Upper lobe of left lung (tissue), 6 donors: ENCODE results near the gene FNDC3A. TPM values are rescaled to one million over a fixed set of nuclear protein-coding genes. Genes with fewer than 3 reads are reported as not detected.
"Not testable (repeated sequence)": the region's sequence is repeated elsewhere in the genome, so short reads cannot be mapped to it uniquely, and the experiment has no call there.

ENCODE experiments used
- ATAC-seq, 2 donors: fragments of 200-7000 bp; cut with Tn5 transposase; one replicate each; pipeline ENCODE4 v1.9.1; 2022; ENCODE audit warnings: mild to moderate bottlenecking in 2 of 2, moderate library complexity in 2 of 2; ENCODE audit not compliant: low FRiP score in 2 of 2
- DNase-seq, 2 donors: peaks; one replicate each; pipeline ENCODE4 v3.0.0-alpha.2; 2019 to 2020
- H3K27ac ChIP-seq, 4 donors: fragments of 200-600 bp; sonication (generic); one replicate each; pipeline ENCODE4 v1.5.1; 2016 to 2019
- H3K27me3 ChIP-seq, 4 donors: fragments of 200-600 bp; sonication (generic); one replicate each; pipeline ENCODE4 v1.5.1; 2017 to 2019
- H3K36me3 ChIP-seq, 4 donors: fragments of 200-600 bp; sonication (generic); one replicate each; pipeline ENCODE4 v1.5.1; 2016 to 2019
- H3K4me1 ChIP-seq, 4 donors: fragments of 200-600 bp; sonication (generic); one replicate each; pipeline ENCODE4 v1.5.1; 2018 to 2019
- H3K4me3 ChIP-seq, 4 donors: fragments of 200-600 bp; sonication (generic); one replicate each; pipeline ENCODE4 v1.5.1; 2017 to 2019; ENCODE audit warnings: mild to moderate bottlenecking in 2 of 4, moderate library complexity in 1 of 4
- H3K9me3 ChIP-seq, 4 donors: fragments of 200-600 bp; sonication (generic); one replicate each; pipeline ENCODE4 v1.5.1; 2018 to 2019
- CTCF ChIP-seq, 6 experiments: fragments of 450-650 bp in 4 of 6; fragments of 200-600 bp in 2 of 6; sonication (generic) in 2 of 6; IDR thresholded peaks; one replicate each; pipeline ENCODE4 v1.5.1; 2016 to 2019; ENCODE audit warnings: antibody characterized with exemption in 6 of 6
- EP300 ChIP-seq, 4 donors: sonication (generic); formaldehyde crosslinking; IDR thresholded peaks; one replicate each; pipeline ENCODE4 v1.5.1; 2017; ENCODE audit warnings: antibody characterized with exemption in 4 of 4, control low read depth in 2 of 4
- POLR2A ChIP-seq, 4 donors: fragments of 450-650 bp; IDR thresholded peaks; one replicate each; pipeline ENCODE4 v1.5.1; 2016 to 2017; ENCODE audit warnings: antibody characterized with exemption in 4 of 4, mild to moderate bottlenecking in 2 of 4
- POLR2AphosphoS5 ChIP-seq, 2 donors: sonication (generic); formaldehyde crosslinking; IDR thresholded peaks; one replicate each; pipeline ENCODE4 v1.5.1; 2017; ENCODE audit warnings: antibody characterized with exemption in 2 of 2
- WGBS, 2 donors: methylation state at CpG; one replicate each; pipeline ENCODE4 v1.1.5; 2017 to 2018; 5-methylcytosine and 5-hydroxymethylcytosine counted together
- total RNA-seq, 6 donors: library from RNA; depleted of rRNA in 4 of 6; stranded (reverse); fragments of >200 nt in 4 of 6; gene quantifications; one replicate each; pipeline versions ENCODE4 v1.1.0 to v1.2.1, GENCODE V29; 2016 to 2021
- donor health status: DM: no; HTN: no; CAD: no; lungs with moderate emphysema.
- donor health status: DM: no; HTN: yes; CAD: no; lungs with severe emphysema.

FNDC3A gene
- total RNA-seq, 6 donors from 2014 or later, result 22.9 to 62.3 (median 44.6) TPM

GRCh38 chr13:49062297-49062896, 86.7 kb downstream of the FNDC3A start:
- 44 to 45% methylated on average over 3 of the region's 3 CpGs for WGBS, 2 donors
- no peak for DNase-seq
- H3K9me3 ChIP-seq, result no peaks in the 10 kb centered on the region
- H3K4me3 ChIP-seq, result no peak overlapping the region
- H3K36me3 ChIP-seq, result no peaks in the 10 kb centered on the region
- peaks cover 0 to 8% (median 4%) of the 10 kb centered on the region in 4 donors for H3K4me1 ChIP-seq
- H3K27ac ChIP-seq, result no peak overlapping the region
- ATAC-seq, result no peak
- no peaks in the 10 kb centered on the region for H3K27me3 ChIP-seq
- TF ChIP-seq EP300 (IDR thresholded peaks at IDR 0.05), result no peak

GRCh38 chr13:49063011-49063410, 87.3 kb downstream of the FNDC3A start:
- H3K4me3 ChIP-seq, result no peak overlapping the region
- no peak for ATAC-seq
- DNase-seq, result no peak
- H3K27me3 ChIP-seq, result no peaks in the 10 kb centered on the region
- no peaks in the 10 kb centered on the region for H3K9me3 ChIP-seq
- no peaks in the 10 kb centered on the region for H3K36me3 ChIP-seq
- H3K4me1 ChIP-seq, result peaks cover 0 to 8% (median 4%) of the 10 kb centered on the region in 4 donors
- H3K27ac ChIP-seq, result no peak overlapping the region
- TF ChIP-seq EP300 (IDR thresholded peaks at IDR 0.05), result no peak
- no peak for TF ChIP-seq CTCF (IDR thresholded peaks at IDR 0.05)
- TF ChIP-seq POLR2AphosphoS5 (IDR thresholded peaks at IDR 0.05), result no peak
- no peak for TF ChIP-seq POLR2A (IDR thresholded peaks at IDR 0.05)

- Histone ChIP-seq H3K27ac (peak overlapping the region in 1 of 4 donors; percentile 17), H3K9me3 (no peaks in the 10 kb centered on the region), H3K36me3 (no peaks in the 10 kb centered on the region), H3K4me1 (peaks cover 0 to 8% (median 4%) of the 10 kb centered on the region in 4 donors), H3K27me3 (no peaks in the 10 kb centered on the region), H3K4me3 (no peak overlapping the region)
- DNase-seq (no peak), ATAC-seq (no peak)
- 65 to 70% methylated on average over 1 of the region's 1 CpG for WGBS, 2 donors
- no peak for TF ChIP-seq CTCF (IDR thresholded peaks at IDR 0.05)
- TF ChIP-seq EP300 (IDR thresholded peaks at IDR 0.05), result no peak
- no peak for TF ChIP-seq POLR2AphosphoS5 (IDR thresholded peaks at IDR 0.05)
- TF ChIP-seq POLR2A (IDR thresholded peaks at IDR 0.05), result no peak
Measured at GRCh38 chr13:49063497-49063896, 87.8 kb downstream of the FNDC3A start.

GRCh38 chr13:49064476-49064875, 88.8 kb downstream of the FNDC3A start:
- H3K9me3 ChIP-seq, result no peaks in the 10 kb centered on the region
- 96 to 97% methylated on average over 3 of the region's 3 CpGs for WGBS, 2 donors
- no peak for ATAC-seq
- H3K27me3 ChIP-seq, result no peaks in the 10 kb centered on the region
- H3K4me1 ChIP-seq, result peaks cover 0 to 8% (median 4%) of the 10 kb centered on the region in 4 donors
- H3K36me3 ChIP-seq, result no peaks in the 10 kb centered on the region
- no peak overlapping the region for H3K27ac ChIP-seq
- H3K4me3 ChIP-seq, result no peak overlapping the region
- DNase-seq, result no peak
- TF ChIP-seq CTCF (IDR thresholded peaks at IDR 0.05) (no peak), POLR2AphosphoS5 (IDR thresholded peaks at IDR 0.05) (no peak), EP300 (IDR thresholded peaks at IDR 0.05) (no peak), POLR2A (IDR thresholded peaks at IDR 0.05) (no peak)

- H3K9me3 ChIP-seq, result no peaks in the 10 kb centered on the region
- no peak for ATAC-seq
- 80 to 84% methylated on average over 2 of the region's 2 CpGs for WGBS, 2 donors
Measured at GRCh38 chr13:49066856-49067255, 91.1 kb downstream of the FNDC3A start.

GRCh38 chr13:49068498-49068897, 92.8 kb downstream of the FNDC3A start:
- H3K27ac ChIP-seq, ATAC-seq, H3K9me3 ChIP-seq, DNase-seq, H3K4me3 ChIP-seq, H3K4me1 ChIP-seq, H3K27me3 ChIP-seq, H3K36me3 ChIP-seq: not testable (repeated sequence)
- WGBS, 2 donors, result 84 to 100% methylated on average over 1 of the region's 1 CpG

More at GRCh38 chr13:49066856-49067255, 91.1 kb downstream of the FNDC3A start:
- Histone ChIP-seq H3K4me3 (no peak overlapping the region), H3K36me3 (no peaks in the 10 kb centered on the region), H3K27ac (no peak overlapping the region), H3K4me1 (peaks cover 0 to 8% (median 4%) of the 10 kb centered on the region in 4 donors), H3K27me3 (no peaks in the 10 kb centered on the region)
- TF ChIP-seq POLR2AphosphoS5 (IDR thresholded peaks at IDR 0.05), result no peak
- no peak for TF ChIP-seq CTCF (IDR thresholded peaks at IDR 0.05)
- TF ChIP-seq EP300 (IDR thresholded peaks at IDR 0.05), result no peak
- TF ChIP-seq POLR2A (IDR thresholded peaks at IDR 0.05), result no peak
- no peak for DNase-seq

GRCh38 chr13:49070021-49070420, 94.3 kb downstream of the FNDC3A start:
- H3K4me1 ChIP-seq, H3K9me3 ChIP-seq, H3K4me3 ChIP-seq, H3K27ac ChIP-seq, H3K27me3 ChIP-seq, H3K36me3 ChIP-seq, ATAC-seq: not testable (repeated sequence)
- DNase-seq, result peak in 1 of 2 donors; percentile 6
- 97 to 98% methylated on average over 6 of the region's 6 CpGs for WGBS, 2 donors
